ENCODE results near the gene PPOX. TPM values are rescaled to one million over a fixed set of nuclear protein-coding genes. Genes with fewer than 3 reads are reported as not detected.

Gene PPOX
- total RNA-seq, 6 donors from 2014 or later, result 19.5 to 48.2 (median 26.6) TPM

GRCh38 chr1:161217831-161218230 lies 51.6 kb downstream of the PPOX start:
- WGBS, 2 donors, result 53 to 62% methylated on average over 6 of the region's 6 CpGs

GRCh38 chr1:161218301-161219077 lies 52.3 kb downstream of the PPOX start:
- H3K36me3 ChIP-seq, result peaks cover 5 to 19% (median 12%) of the 10 kb centered on the region in 4 donors
- H3K9me3 ChIP-seq, result no peaks in the 10 kb centered on the region
- ATAC-seq (ENCODE audit: low FRiP score in 2 of 2) (no peak), DNase-seq (no peak)
- peak overlapping the region in 2 of 4 donors; percentile 14 to 50 for H3K4me3 ChIP-seq
- H3K4me1 ChIP-seq, result peaks cover 5 to 13% (median 6%) of the 10 kb centered on the region in 4 donors
- 73 to 74% methylated on average over 8 of the region's 8 CpGs for WGBS, 2 donors
- H3K27ac ChIP-seq, result peak overlapping the region in 3 of 4 donors; percentile 88 to 95 (median 93)
- H3K27me3 ChIP-seq, result no peaks in the 10 kb centered on the region
- TF ChIP-seq EP300 (IDR thresholded peaks at IDR 0.05), result no peak
- TF ChIP-seq POLR2A (IDR thresholded peaks at IDR 0.05), result no peak
- TF ChIP-seq POLR2AphosphoS5 (IDR thresholded peaks at IDR 0.05), result no peak
- no peak for TF ChIP-seq CTCF (IDR thresholded peaks at IDR 0.05)

More at GRCh38 chr1:161217831-161218230, 51.6 kb downstream of the PPOX start:
- peaks cover 11 to 25% (median 19%) of the 10 kb centered on the region in 4 donors for H3K36me3 ChIP-seq
- H3K4me1 ChIP-seq, result peaks cover 5 to 13% (median 6%) of the 10 kb centered on the region in 4 donors
- ATAC-seq (ENCODE audit: low FRiP score in 2 of 2), result no peak
- no peak for TF ChIP-seq EP300 (IDR thresholded peaks at IDR 0.05)
- TF ChIP-seq POLR2A (IDR thresholded peaks at IDR 0.05), result peak in 1 of 4 donors; percentile 16
- no peak for TF ChIP-seq POLR2AphosphoS5 (IDR thresholded peaks at IDR 0.05)
- TF ChIP-seq CTCF (IDR thresholded peaks at IDR 0.05), result no peak
- no peak for DNase-seq
- H3K4me3 ChIP-seq, result peak overlapping the region in 3 of 4 donors; percentile 14 to 50 (median 25)
- H3K27ac ChIP-seq, result peak overlapping the region; percentile 88 to 95 (median 92)
- no peaks in the 10 kb centered on the region for H3K27me3 ChIP-seq
- H3K9me3 ChIP-seq, result no peaks in the 10 kb centered on the region

GRCh38 chr1:161219078-161219892 lies 53.1 kb downstream of the PPOX start:
- ATAC-seq (ENCODE audit: low FRiP score in 2 of 2), result no peak
- Histone ChIP-seq H3K27me3 (no peaks in the 10 kb centered on the region), H3K9me3 (no peaks in the 10 kb centered on the region), H3K4me3 (no peak overlapping the region), H3K36me3 (peaks cover 0 to 11% (median 5%) of the 10 kb centered on the region in 4 donors), H3K27ac (no peak overlapping the region), H3K4me1 (peaks cover 5 to 10% (median 6%) of the 10 kb centered on the region in 4 donors)
- TF ChIP-seq CTCF (IDR thresholded peaks at IDR 0.05) (no peak), POLR2AphosphoS5 (IDR thresholded peaks at IDR 0.05) (no peak), POLR2A (IDR thresholded peaks at IDR 0.05) (no peak), EP300 (IDR thresholded peaks at IDR 0.05) (no peak)
- DNase-seq, result no peak
- 83 to 92% methylated on average over 5 of the region's 5 CpGs for WGBS, 2 donors

DNA sequence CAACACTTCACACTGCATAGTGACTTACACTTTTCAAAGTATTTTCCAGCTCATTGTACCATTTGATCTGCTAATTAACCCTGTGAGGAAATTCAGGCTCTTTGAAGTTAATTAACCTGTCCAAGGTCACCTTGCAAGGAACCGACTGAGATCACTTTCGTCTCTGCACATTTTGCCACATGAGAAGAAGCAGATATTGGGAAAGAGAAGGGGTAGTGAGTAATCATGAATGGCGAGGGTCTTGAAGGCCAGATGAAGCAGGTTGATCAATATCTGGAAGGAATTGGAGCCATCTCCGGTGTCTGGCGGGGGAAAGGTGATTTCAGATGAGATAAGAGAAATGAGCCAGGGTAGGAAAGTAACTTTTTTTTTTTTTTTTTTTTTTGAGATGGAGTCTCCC lies 53.8 kb downstream of the PPOX start:
- 76 to 86% methylated on average over 5 of the region's 5 CpGs for WGBS, 2 donors
- H3K27ac ChIP-seq, result no peak overlapping the region
- no peak for DNase-seq
- TF ChIP-seq EP300 (IDR thresholded peaks at IDR 0.05) (no peak), CTCF (IDR thresholded peaks at IDR 0.05) (no peak), POLR2AphosphoS5 (IDR thresholded peaks at IDR 0.05) (no peak), POLR2A (IDR thresholded peaks at IDR 0.05) (no peak)
- H3K4me1 ChIP-seq, result peaks cover 5 to 8% (median 6%) of the 10 kb centered on the region in 4 donors
- H3K4me3 ChIP-seq, result no peak overlapping the region
- peaks cover 0 to 4% (median 2%) of the 10 kb centered on the region in 4 donors for H3K36me3 ChIP-seq
- H3K27me3 ChIP-seq, result no peaks in the 10 kb centered on the region
- H3K9me3 ChIP-seq, result no peaks in the 10 kb centered on the region
- no peak for ATAC-seq (ENCODE audit: low FRiP score in 2 of 2)

Small RNAs within 50 kb of the gene (small RNA-seq; reads per million reads assigned to genes)
- gene RF01225, result 0 reads per million in 4 donors

Other genes with a start within 250 kb of the PPOX start
- 10 to 100 TPM; 21.4 to 63.8 (median 38.8) TPM for gene ITLN2, start 211.6 kb upstream of the PPOX start, total RNA-seq
- 100 to 1,000 TPM in 5 of 6 donors, 10 to 100 TPM in 1; 99.0 to 209 (median 172) TPM for gene F11R, start 145.3 kb upstream of the PPOX start, total RNA-seq
- gene TSTD1, start 127.5 kb upstream of the PPOX start, total RNA-seq, result 100 to 1,000 TPM in 4 of 6 donors, 10 to 100 TPM in 2; 56.2 to 170 (median 113) TPM
- 100 to 1,000 TPM in 1 of 6 donors, 10 to 100 TPM in 5; 78.2 to 151 (median 84.2) TPM for gene USF1, start 120.4 kb upstream of the PPOX start, total RNA-seq
- gene ARHGAP30, start 96.5 kb upstream of the PPOX start, total RNA-seq, result 10 to 100 TPM; 26.8 to 69.9 (median 51.2) TPM
- 10 to 100 TPM in 4 of 6 donors, 1 to 10 TPM in 2; 5.2 to 19.9 (median 12.1) TPM for gene NECTIN4, start 76.9 kb upstream of the PPOX start, total RNA-seq
- gene KLHDC9, start 68.1 kb upstream of the PPOX start, total RNA-seq, result 10 to 100 TPM in 1 of 6 donors, 1 to 10 TPM in 4, not detected in 1; 6.5 to 12.3 (median 7.4) TPM
- 10 to 100 TPM; 17.8 to 55.9 (median 41.4) TPM for gene PFDN2, start 48.4 kb upstream of the PPOX start, total RNA-seq
- 10 to 100 TPM; 21.2 to 62.9 (median 40.7) TPM for gene NIT1, start 48.3 kb upstream of the PPOX start, total RNA-seq
- gene DEDD, start 33.8 kb upstream of the PPOX start, total RNA-seq, result 10 to 100 TPM; 26.7 to 45.1 (median 35.1) TPM
- 10 to 100 TPM; 32.5 to 95.6 (median 75.6) TPM for gene UFC1, start 12.4 kb upstream of the PPOX start, total RNA-seq
- 10 to 100 TPM; 14.1 to 48.2 (median 21.8) TPM for gene USP21, start 6.9 kb upstream of the PPOX start, total RNA-seq
- 10 to 100 TPM; 12.3 to 37.1 (median 27.2) TPM for gene B4GALT3, start 11.1 kb downstream of the PPOX start, total RNA-seq
- 10 to 100 TPM in 1 of 6 donors, 1 to 10 TPM in 4, under 1 TPM in 1; 0.91 to 18.6 (median 3.0) TPM for gene ADAMTS4, start 32.6 kb downstream of the PPOX start, total RNA-seq
- 100 to 1,000 TPM in 2 of 6 donors, 10 to 100 TPM in 4; 65.7 to 194 (median 84.4) TPM for gene NDUFS2, start 35.9 kb downstream of the PPOX start, total RNA-seq
- 100 to 1,000 TPM in 5 of 6 donors, 10 to 100 TPM in 1; 75.4 to 233 (median 176) TPM for gene FCER1G, start 48.9 kb downstream of the PPOX start, total RNA-seq
- gene APOA2, start 57.2 kb downstream of the PPOX start, total RNA-seq, result 1 to 10 TPM in 2 of 6 donors, not detected in 4; 2.5 to 3.7 TPM
- gene TOMM40L, start 59.6 kb downstream of the PPOX start, total RNA-seq, result 10 to 100 TPM in 3 of 6 donors, 1 to 10 TPM in 3; 3.1 to 14.4 (median 9.9) TPM
- gene NR1I3, start 71.8 kb downstream of the PPOX start, total RNA-seq, result not detected
- gene PCP4L1, start 92.3 kb downstream of the PPOX start, total RNA-seq, result 1 to 10 TPM; 1.0 to 8.1 (median 5.0) TPM
- 1 to 10 TPM; 1.5 to 6.9 (median 4.0) TPM for gene MPZ, start 143.5 kb downstream of the PPOX start, total RNA-seq
- gene SDHC, start 148.0 kb downstream of the PPOX start, total RNA-seq, result 100 to 1,000 TPM in 2 of 6 donors, 10 to 100 TPM in 4; 17.7 to 159 (median 66.7) TPM
- gene CFAP126, start 201.4 kb downstream of the PPOX start, total RNA-seq, result 1 to 10 TPM in 4 of 6 donors, under 1 TPM in 1, not detected in 1; 0.37 to 9.5 (median 4.0) TPM

Data from upper lobe of left lung (tissue), 6 donors.